Prostate gland (tissue), 2 donors: ENCODE measurements around the gene HPS1. TPM values are rescaled to one million over a fixed set of nuclear protein-coding genes. Genes with fewer than 3 reads are reported as not detected.
A peak's percentile ranks its signal among the peaks of the same experiment; 100 is the strongest.

Source experiments
- DNase-seq: peaks from one replicate; pipeline ENCODE4 v3.0.0-alpha.2; 2019; ENCODE audit warnings: low spot score
- H3K27ac ChIP-seq, 2 donors: fragments of 200-600 bp; sonication (generic); 2 replicates each; pipeline ENCODE4 v1.5.1; 2017 to 2019
- H3K27me3 ChIP-seq: fragments of 200-600 bp; sonication (generic); replicated peaks from 2 replicates; pipeline ENCODE4 v1.5.1; 2019; ENCODE audit not compliant: insufficient read depth
- H3K36me3 ChIP-seq, 2 donors: fragments of 200-600 bp; sonication (generic); 1 replicate in 1 of 2; 2 replicates in 1 of 2; pipeline versions ENCODE4 v1.5.1 to v1.8.1; 2017 to 2019
- H3K4me1 ChIP-seq: fragments of 200-600 bp; sonication (generic); replicated peaks from 2 replicates; pipeline ENCODE4 v1.5.1; 2019
- H3K4me3 ChIP-seq, 2 donors: fragments of 200-600 bp; sonication (generic); 2 replicates each; pipeline ENCODE4 v1.5.1; 2017 to 2019
- H3K9me3 ChIP-seq: fragments of 200-600 bp; sonication (generic); 2 replicates; pipeline ENCODE4 v1.5.1; 2017
- POLR2A ChIP-seq: fragments of 450-650 bp; IDR thresholded peaks from one replicate; pipeline ENCODE4 v1.6.1; 2016; ENCODE audit warnings: antibody characterized with exemption, mild to moderate bottlenecking
- POLR2AphosphoS5 ChIP-seq: sonication (generic); formaldehyde crosslinking; IDR thresholded peaks from one replicate; pipeline ENCODE4 v1.6.1; 2017; ENCODE audit warnings: antibody characterized with exemption
- WGBS: methylation state at CpG from one replicate; pipeline ENCODE4 v1.1.5; 2018; 5-methylcytosine and 5-hydroxymethylcytosine counted together
- intact Hi-C: fragments of 100-400 bp; cut with DNase I; formaldehyde crosslinking; loops from one replicate; pipeline ENCODE4 v1.14.2; 2022
- total RNA-seq, 2 donors: library from RNA; depleted of rRNA; stranded (reverse); fragments of >200 nt; gene quantifications; one replicate each; pipeline ENCODE4 v1.1.0, GENCODE V29; 2016
- TF ChIP-seq, protein P1 (sequence below), 4 experiments: fragments of 200-600 bp in 2 of 4; fragments of 450-650 bp in 2 of 4; sonication (generic) in 2 of 4; IDR thresholded peaks; 1 replicate in 3 of 4; 2 replicates in 1 of 4; pipeline ENCODE4 v1.5.1; 2016 to 2019; ENCODE audit warnings: antibody characterized with exemption in 4 of 4, mild to moderate bottlenecking in 2 of 4, moderate library complexity in 2 of 4

HPS1 gene
- total RNA-seq, 2 donors from 2014 or later, result 59.9 to 93.6 TPM

- Histone ChIP-seq H3K4me1 (peaks cover 2% of the 10 kb centered on the region), H3K27me3 (no peaks in the 10 kb centered on the region), H3K27ac (no peak overlapping the region), H3K4me3 (no peak overlapping the region), H3K36me3 (no peaks in the 10 kb centered on the region), H3K9me3 (no peaks in the 10 kb centered on the region)
- DNase-seq, result peak; percentile 36
- peak; percentile 43 for TF ChIP-seq POLR2AphosphoS5
- TF ChIP-seq POLR2A, result no peak
- intact Hi-C loops, result no loop called here
- 24% methylated on average over 5 of the region's 5 CpGs for WGBS
These were observed 24.1 kb upstream of the HPS1 start for GRCh38 chr10:98470850-98471249.

- Histone ChIP-seq H3K27ac (no peak overlapping the region), H3K36me3 (no peaks in the 10 kb centered on the region), H3K9me3 (no peaks in the 10 kb centered on the region), H3K4me3 (no peak overlapping the region), H3K4me1 (peaks cover 2% of the 10 kb centered on the region), H3K27me3 (no peaks in the 10 kb centered on the region)
- DNase-seq, result no peak
- TF ChIP-seq POLR2A (no peak), POLR2AphosphoS5 (no peak)
- TF ChIP-seq, protein P1, sequence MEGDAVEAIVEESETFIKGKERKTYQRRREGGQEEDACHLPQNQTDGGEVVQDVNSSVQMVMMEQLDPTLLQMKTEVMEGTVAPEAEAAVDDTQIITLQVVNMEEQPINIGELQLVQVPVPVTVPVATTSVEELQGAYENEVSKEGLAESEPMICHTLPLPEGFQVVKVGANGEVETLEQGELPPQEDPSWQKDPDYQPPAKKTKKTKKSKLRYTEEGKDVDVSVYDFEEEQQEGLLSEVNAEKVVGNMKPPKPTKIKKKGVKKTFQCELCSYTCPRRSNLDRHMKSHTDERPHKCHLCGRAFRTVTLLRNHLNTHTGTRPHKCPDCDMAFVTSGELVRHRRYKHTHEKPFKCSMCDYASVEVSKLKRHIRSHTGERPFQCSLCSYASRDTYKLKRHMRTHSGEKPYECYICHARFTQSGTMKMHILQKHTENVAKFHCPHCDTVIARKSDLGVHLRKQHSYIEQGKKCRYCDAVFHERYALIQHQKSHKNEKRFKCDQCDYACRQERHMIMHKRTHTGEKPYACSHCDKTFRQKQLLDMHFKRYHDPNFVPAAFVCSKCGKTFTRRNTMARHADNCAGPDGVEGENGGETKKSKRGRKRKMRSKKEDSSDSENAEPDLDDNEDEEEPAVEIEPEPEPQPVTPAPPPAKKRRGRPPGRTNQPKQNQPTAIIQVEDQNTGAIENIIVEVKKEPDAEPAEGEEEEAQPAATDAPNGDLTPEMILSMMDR (IDR thresholded peaks at IDR 0.05), result no peak
- intact Hi-C loops, result no loop called here
- 78% methylated on average over 2 of the region's 2 CpGs for WGBS
These were observed 22.5 kb upstream of the HPS1 start for GRCh38 chr10:98469001-98469931.

GRCh38 chr10:98467506-98468318 is 21.0 kb upstream of the HPS1 start:
- Histone ChIP-seq H3K27me3 (no peaks in the 10 kb centered on the region), H3K27ac (no peak overlapping the region), H3K9me3 (no peaks in the 10 kb centered on the region), H3K4me1 (peaks cover 2% of the 10 kb centered on the region), H3K4me3 (peak overlapping the region; percentile 27 to 43), H3K36me3 (no peaks in the 10 kb centered on the region)
- TF ChIP-seq POLR2AphosphoS5, result peak; percentile 53
- TF ChIP-seq, protein P1 (IDR thresholded peaks at IDR 0.05), result peak; percentile 67 to 88 (median 82)
- TF ChIP-seq POLR2A, result no peak
- 8% methylated on average over 31 of the region's 44 CpGs for WGBS
- intact Hi-C loops, result loop anchor here (2.0 kb wide), 1 partner anchor 779 kb away; no protein-coding TSS in a partner anchor
- DNase-seq, result peak; percentile 83

DNA sequence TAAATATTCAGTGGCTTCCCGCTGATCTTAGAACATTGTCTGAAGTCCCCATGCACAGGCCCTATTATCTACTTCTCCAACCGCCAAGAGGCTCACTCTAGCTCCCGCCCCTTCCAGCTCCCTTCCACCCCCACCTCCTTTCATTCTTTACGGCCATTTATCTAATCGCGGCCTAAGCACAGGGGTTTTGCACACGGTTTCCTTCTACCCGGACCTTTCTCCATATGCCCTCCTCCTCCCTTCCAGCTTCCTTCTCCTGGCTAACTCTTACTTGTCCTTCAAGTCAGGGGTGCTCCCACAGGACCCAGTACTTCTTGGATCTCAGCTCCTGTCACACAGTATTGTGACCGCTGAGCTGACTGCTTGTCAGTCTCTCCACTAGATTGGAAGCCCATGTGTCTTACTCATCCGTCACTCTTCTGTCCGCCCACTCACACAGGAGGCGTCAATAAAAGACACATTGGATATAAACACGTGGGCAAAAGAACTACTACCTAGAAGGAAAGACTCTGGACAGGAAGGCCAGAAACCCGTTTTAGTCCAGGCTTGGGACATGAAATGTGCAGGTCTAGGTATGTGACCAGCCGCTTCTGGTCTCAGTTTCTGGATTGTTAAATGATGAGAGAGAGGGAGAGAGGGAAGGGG is 20.2 kb upstream of the HPS1 start:
- DNase-seq, result no peak
- no peaks in the 10 kb centered on the region for H3K9me3 ChIP-seq
- intact Hi-C loops, result loop anchor here (2.0 kb wide), 1 partner anchor 780 kb away; no protein-coding TSS in a partner anchor
- WGBS, result 71% methylated on average over 15 of the region's 15 CpGs
- no peaks in the 10 kb centered on the region for H3K27me3 ChIP-seq
- H3K27ac ChIP-seq, result no peak overlapping the region
- H3K4me3 ChIP-seq, result no peak overlapping the region
- H3K4me1 ChIP-seq, result peaks cover 2% of the 10 kb centered on the region
- TF ChIP-seq POLR2A, result no peak
- TF ChIP-seq, protein P1 (IDR thresholded peaks at IDR 0.05), result no peak
- no peak for TF ChIP-seq POLR2AphosphoS5
- no peaks in the 10 kb centered on the region for H3K36me3 ChIP-seq

GRCh38 chr10:98465866-98466265 is 19.1 kb upstream of the HPS1 start:
- no peak overlapping the region for H3K27ac ChIP-seq
- DNase-seq, result no peak
- H3K27me3 ChIP-seq, result no peaks in the 10 kb centered on the region
- peaks cover 2% of the 10 kb centered on the region for H3K4me1 ChIP-seq
- no peaks in the 10 kb centered on the region for H3K36me3 ChIP-seq
- TF ChIP-seq, protein P1 (IDR thresholded peaks at IDR 0.05), result no peak
- TF ChIP-seq POLR2A, result no peak
- TF ChIP-seq POLR2AphosphoS5, result no peak
- 97% methylated on average over 3 of the region's 3 CpGs for WGBS
- H3K4me3 ChIP-seq, result no peak overlapping the region
- no peaks in the 10 kb centered on the region for H3K9me3 ChIP-seq
- intact Hi-C loops, result loop anchor here (2.0 kb wide), 1 partner anchor 781 kb away; no protein-coding TSS in a partner anchor
